Neuronal stem cell (in vitro differentiated cells): ENCODE measurements around the gene GNG14.
A peak's percentile ranks its signal among the peaks of the same experiment; 100 is the strongest.

Source experiments
- DNase-seq: peaks from one replicate; pipeline ENCODE4 v3.0.0-alpha.2; 2013; ENCODE audit warnings: low spot score
- H2AFZ ChIP-seq: one replicate; pipeline ENCODE4 v1.6.1; 2013; ENCODE audit warnings: mild to moderate bottlenecking, low read length, inconsistent platforms
- H2AK5ac ChIP-seq: 2 replicates; pipeline ENCODE4 v1.6.1; 2013; ENCODE audit warnings: low read depth, mild to moderate bottlenecking, inconsistent platforms, low read length, moderate library complexity, mixed read lengths
- H2BK120ac ChIP-seq: 2 replicates; pipeline ENCODE4 v1.6.1; 2013; ENCODE audit warnings: low read depth, mild to moderate bottlenecking, inconsistent platforms, low read length, moderate library complexity, mixed read lengths
- H2BK12ac ChIP-seq: one replicate; pipeline ENCODE4 v1.6.1; 2013; ENCODE audit warnings: low read length, inconsistent platforms
- H2BK15ac ChIP-seq: 2 replicates; pipeline ENCODE4 v1.6.1; 2013; ENCODE audit warnings: mild to moderate bottlenecking, low read length, inconsistent platforms, mixed read lengths
- H2BK5ac ChIP-seq: one replicate; pipeline ENCODE4 v1.6.1; 2013; ENCODE audit warnings: inconsistent platforms, mild to moderate bottlenecking, low read length, moderate library complexity
- H3K14ac ChIP-seq: one replicate; pipeline ENCODE4 v1.6.1; 2013; ENCODE audit warnings: low read length, inconsistent platforms
- H3K18ac ChIP-seq: 2 replicates; pipeline ENCODE4 v1.6.1; 2013; ENCODE audit warnings: low read length, inconsistent platforms
- H3K23ac ChIP-seq: 2 replicates; pipeline ENCODE4 v1.6.1; 2013; ENCODE audit warnings: low read depth, mild to moderate bottlenecking, mixed read lengths, low read length, inconsistent platforms; ENCODE audit not compliant: poor library complexity
- H3K27ac ChIP-seq: replicated peaks from 3 replicates; pipeline ENCODE4 v1.5.1; 2013; ENCODE audit warnings: low read length, inconsistent platforms
- H3K27me3 ChIP-seq, 3 experiments: 2 replicates each; pipeline ENCODE4 v1.6.1; 2013; ENCODE audit warnings: low read length in 3 of 3, mild to moderate bottlenecking in 2 of 3, inconsistent platforms in 1 of 3, low read depth in 1 of 3, mixed read lengths in 1 of 3, moderate library complexity in 1 of 3; ENCODE audit not compliant: control insufficient read depth in 3 of 3, insufficient read depth in 3 of 3
- H3K36me3 ChIP-seq, 2 donors: replicated peaks in 1 of 2; 2 replicates each; pipeline ENCODE4 v1.6.1; 2013; ENCODE audit warnings: low read length in 2 of 2; ENCODE audit not compliant: control insufficient read depth in 2 of 2, insufficient read depth in 2 of 2
- H3K4ac ChIP-seq: 2 replicates; pipeline ENCODE4 v1.6.1; 2013; ENCODE audit warnings: inconsistent platforms, mild to moderate bottlenecking, low read length, moderate library complexity
- H3K4me1 ChIP-seq, 2 donors: 1 replicate in 1 of 2; 2 replicates in 1 of 2; pipeline ENCODE4 v1.6.1; 2013; ENCODE audit warnings: low read length in 2 of 2, low read depth in 1 of 2; ENCODE audit not compliant: control insufficient read depth in 2 of 2, insufficient read depth in 1 of 2
- H3K4me2 ChIP-seq: one replicate; pipeline ENCODE4 v1.6.1; 2013; ENCODE audit warnings: mild to moderate bottlenecking, low read length, inconsistent platforms; ENCODE audit not compliant: insufficient read depth, poor library complexity, severe bottlenecking
- H3K4me3 ChIP-seq, 2 donors: 2 replicates each; pipeline ENCODE4 v1.5.1; 2013; ENCODE audit warnings: low read length in 2 of 2, mild to moderate bottlenecking in 2 of 2, inconsistent platforms in 1 of 2, moderate library complexity in 1 of 2
- H3K79me1 ChIP-seq: one replicate; pipeline ENCODE4 v1.6.1; 2013; ENCODE audit warnings: low read depth, mild to moderate bottlenecking, inconsistent platforms, low read length, moderate library complexity
- H3K9ac ChIP-seq: one replicate; pipeline ENCODE4 v1.6.1; 2013; ENCODE audit warnings: mild to moderate bottlenecking, low read depth, low read length, inconsistent platforms; ENCODE audit not compliant: poor library complexity
- H3K9me3 ChIP-seq, 2 donors: replicated peaks in 1 of 2; 2 replicates each; pipeline versions ENCODE3 to v1.6.1; 2013; ENCODE audit warnings: low read length in 2 of 2, mild to moderate bottlenecking in 2 of 2, inconsistent platforms in 1 of 2, low read depth in 1 of 2, mixed read lengths in 1 of 2, moderate library complexity in 1 of 2; ENCODE audit not compliant: control insufficient read depth in 2 of 2, insufficient read depth in 1 of 2
- H4K8ac ChIP-seq: one replicate; pipeline ENCODE4 v1.6.1; 2013; ENCODE audit warnings: low read depth, mild to moderate bottlenecking, inconsistent platforms, low read length, moderate library complexity
- H4K91ac ChIP-seq: one replicate; pipeline ENCODE4 v1.6.1; 2013; ENCODE audit warnings: low read length, low read depth, mild to moderate bottlenecking, inconsistent platforms; ENCODE audit not compliant: poor library complexity
- WGBS, 2 donors: extraction: QIAGEN DNeasy Blood & Tissue Kit; methylation state at CpG; one replicate each; pipeline ENCODE4 v1.1.7; 2013; ENCODE audit warnings: missing lambda C conversion rate in 2 of 2, mixed read lengths in 1 of 2; ENCODE audit not compliant: insufficient read length in 2 of 2, insufficient replicate concordance in 1 of 2; ENCODE audit errors: extremely low coverage in 2 of 2; 5-methylcytosine and 5-hydroxymethylcytosine counted together

The GNG14 gene

GRCh38 chr19:12726988-12727316 is 39.2 kb downstream of the GNG14 start:
- H3K18ac ChIP-seq = no peak overlapping the region
- no peak overlapping the region for H2AFZ ChIP-seq
- H3K4ac ChIP-seq = no peak overlapping the region
- DNase-seq = no peak
- no peak overlapping the region for H2BK15ac ChIP-seq
- no peak overlapping the region for H3K27ac ChIP-seq
- H4K8ac ChIP-seq = no peak overlapping the region
- WGBS, 2 donors = no CpG with 5 or more reads among the region's 2 CpGs
- H3K27me3 ChIP-seq = no peaks in the 10 kb centered on the region
- H3K9ac ChIP-seq = no peak overlapping the region
- no peak overlapping the region for H2BK12ac ChIP-seq
- no peak overlapping the region for H2BK5ac ChIP-seq
- H3K4me3 ChIP-seq = peak overlapping the region in 1 of 2 donors; percentile 20
- H3K36me3 ChIP-seq = peaks cover 30 to 44% of the 10 kb centered on the region in 2 donors
- no peaks in the 10 kb centered on the region for H3K9me3 ChIP-seq
- no peak overlapping the region for H2BK120ac ChIP-seq
- peaks cover 0 to 2% of the 10 kb centered on the region in 2 donors for H3K4me1 ChIP-seq
- H2AK5ac ChIP-seq = no peak overlapping the region
- no peak overlapping the region for H4K91ac ChIP-seq
- H3K23ac ChIP-seq = no peak overlapping the region
- no peak overlapping the region for H3K14ac ChIP-seq
- H3K79me1 ChIP-seq = peaks cover 10% of the 10 kb centered on the region
- H3K4me2 ChIP-seq = no peak overlapping the region

- H3K9ac ChIP-seq = no peak overlapping the region
- peaks cover 14% of the 10 kb centered on the region for H3K79me1 ChIP-seq
- H2AK5ac ChIP-seq = no peak overlapping the region
- H3K14ac ChIP-seq = no peak overlapping the region
- H3K4me1 ChIP-seq = peaks cover 2% of the 10 kb centered on the region in 2 donors
- no peak for DNase-seq
- H3K23ac ChIP-seq = no peak overlapping the region
- no peak overlapping the region for H4K8ac ChIP-seq
- no peak overlapping the region for H2BK120ac ChIP-seq
- no peak overlapping the region for H2BK5ac ChIP-seq
- no peak overlapping the region for H3K18ac ChIP-seq
- H2BK15ac ChIP-seq = no peak overlapping the region
- H2BK12ac ChIP-seq = no peak overlapping the region
- peaks cover 34 to 52% of the 10 kb centered on the region in 2 donors for H3K36me3 ChIP-seq
- H3K27ac ChIP-seq = no peak overlapping the region
- no CpG with 5 or more reads among the region's 9 CpGs for WGBS, 2 donors
- H3K4me2 ChIP-seq = no peak overlapping the region
- no peaks in the 10 kb centered on the region for H3K27me3 ChIP-seq
- no peak overlapping the region for H2AFZ ChIP-seq
- H3K4me3 ChIP-seq = no peak overlapping the region
- H4K91ac ChIP-seq = no peak overlapping the region
- no peak overlapping the region for H3K4ac ChIP-seq
- no peaks in the 10 kb centered on the region for H3K9me3 ChIP-seq
Observed at GRCh38 chr19:12727745-12728433, 40.1 kb downstream of the GNG14 start.

GRCh38 chr19:12730064-12730463 is 42.3 kb downstream of the GNG14 start:
- no CpG with 5 or more reads among the region's 3 CpGs for WGBS, 2 donors
- Histone ChIP-seq H2BK15ac (no peak overlapping the region), H3K27ac (no peak overlapping the region), H4K91ac (no peak overlapping the region), H3K4me2 (no peak overlapping the region), H3K4me1 (peaks cover 4 to 7% of the 10 kb centered on the region in 2 donors), H3K4me3 (no peak overlapping the region), H3K9ac (no peak overlapping the region), H2BK12ac (no peak overlapping the region), H3K79me1 (peaks cover 14% of the 10 kb centered on the region), H3K4ac (no peak overlapping the region), H2BK5ac (no peak overlapping the region), H3K27me3 (no peaks in the 10 kb centered on the region), H2BK120ac (no peak overlapping the region), H3K9me3 (no peaks in the 10 kb centered on the region), H2AFZ (no peak overlapping the region), H3K36me3 (peaks cover 34 to 54% of the 10 kb centered on the region in 2 donors), H3K18ac (no peak overlapping the region), H4K8ac (no peak overlapping the region), H3K14ac (no peak overlapping the region), H2AK5ac (no peak overlapping the region), H3K23ac (no peak overlapping the region)
- no peak for DNase-seq

DNA sequence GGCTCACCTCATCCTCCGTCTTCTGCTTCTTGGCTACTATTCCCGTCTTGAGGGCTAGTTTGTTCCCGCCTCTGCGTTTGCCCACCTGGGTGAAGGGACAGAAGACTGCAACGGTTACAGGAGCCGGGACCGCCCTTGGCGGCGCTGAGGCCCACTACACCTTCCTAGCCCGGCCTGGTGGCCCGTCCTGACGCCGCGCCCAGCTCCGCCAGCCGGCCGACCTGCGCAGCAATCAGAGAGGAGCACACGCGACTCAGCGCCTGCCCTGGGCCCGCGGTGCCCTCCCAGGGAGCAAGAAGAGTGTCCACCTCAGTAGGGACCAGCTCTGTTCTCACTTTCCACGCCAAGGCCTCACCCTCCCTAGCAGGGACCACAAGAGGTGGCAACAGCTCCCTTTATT is 43.5 kb downstream of the GNG14 start:
- no peaks in the 10 kb centered on the region for H3K9me3 ChIP-seq
- H3K27me3 ChIP-seq = no peaks in the 10 kb centered on the region
- no peak overlapping the region for H2BK12ac ChIP-seq
- no peak overlapping the region for H4K8ac ChIP-seq
- no peak overlapping the region for H2BK5ac ChIP-seq
- H2BK120ac ChIP-seq = no peak overlapping the region
- H3K4me1 ChIP-seq = peaks cover 5 to 7% of the 10 kb centered on the region in 2 donors
- no peak overlapping the region for H3K4ac ChIP-seq
- no CpG with 5 or more reads among the region's 24 CpGs for WGBS, 2 donors
- H3K9ac ChIP-seq = no peak overlapping the region
- no peak overlapping the region for H2BK15ac ChIP-seq
- no peak overlapping the region for H2AFZ ChIP-seq
- H2AK5ac ChIP-seq = no peak overlapping the region
- H3K4me3 ChIP-seq = no peak overlapping the region
- peaks cover 14% of the 10 kb centered on the region for H3K79me1 ChIP-seq
- no peak overlapping the region for H3K23ac ChIP-seq
- no peak overlapping the region for H3K27ac ChIP-seq
- H3K18ac ChIP-seq = no peak overlapping the region
- H3K36me3 ChIP-seq = peaks cover 34 to 54% of the 10 kb centered on the region in 2 donors
- H3K4me2 ChIP-seq = no peak overlapping the region
- H3K14ac ChIP-seq = no peak overlapping the region
- DNase-seq = no peak
- no peak overlapping the region for H4K91ac ChIP-seq
